NCI-H1417 treated with DMSO at 0.1 percent for 48 hours (cell line): ENCODE measurements around the gene THUMPD2.
"Not testable (repeated sequence)": the region's sequence is repeated elsewhere in the genome, so short reads cannot be mapped to it uniquely, and the experiment has no call there.

Source experiments
- DNase-seq: peaks from one replicate; lab custom pipeline; 2025; lab: John Stamatoyannopoulos, UW

THUMPD2 gene

DNA sequence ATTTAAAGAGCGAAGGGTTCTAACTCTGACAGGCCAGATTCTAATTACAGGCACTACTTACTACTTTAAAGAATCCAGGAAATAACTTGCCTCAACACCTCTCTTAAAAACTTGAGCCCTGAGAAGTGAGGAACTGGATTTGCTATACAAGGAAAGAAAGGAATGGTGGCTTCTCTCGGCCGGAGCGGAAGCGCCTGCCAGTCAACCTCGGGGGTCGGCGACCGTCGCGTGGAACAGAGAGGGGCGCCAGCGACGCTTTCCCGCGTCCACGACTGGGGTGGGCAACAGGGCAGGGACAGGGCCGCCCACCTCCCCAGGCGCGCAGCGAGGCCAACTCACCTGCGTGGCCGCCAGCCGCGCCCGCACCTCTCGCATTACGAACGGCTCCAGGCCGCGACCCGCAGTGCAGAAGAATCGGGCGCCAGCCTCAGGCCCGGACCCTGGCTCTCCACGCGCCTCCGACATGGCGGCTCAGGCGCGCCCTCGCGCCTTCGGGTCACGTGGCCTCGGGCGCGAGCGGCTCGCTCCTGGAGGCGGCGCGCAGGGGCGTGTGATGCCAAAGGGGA, at the start of gene THUMPD2:
Gene THUMPD2 (minus strand): TSS at position 484 of the 566 bp plus-strand sequence. CDS start 19 bp downstream, at position 465.
- peak; percentile 13 for DNase-seq

DNA sequence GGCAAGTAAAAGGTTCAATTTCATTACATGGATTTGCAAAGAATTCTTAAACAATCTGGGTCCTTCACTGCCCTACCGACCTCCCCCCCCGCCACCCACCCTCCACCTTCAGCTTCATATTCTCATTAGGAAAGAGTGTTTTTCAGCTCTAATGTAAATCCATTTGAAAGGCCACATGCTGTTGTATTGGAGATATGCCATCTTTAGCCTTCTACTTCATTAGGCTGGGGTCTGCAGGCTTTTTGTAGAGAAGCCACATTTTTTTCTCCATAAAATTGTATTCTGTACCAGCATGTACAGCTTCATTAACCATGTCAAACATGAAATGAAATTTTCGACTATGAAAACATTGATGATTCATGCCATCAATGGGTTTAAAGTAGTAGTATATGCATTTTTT, 42.8 kb upstream of the THUMPD2 start:
- DNase-seq: no peak

GRCh38 chr2:39816845-39817244, 37.8 kb upstream of the THUMPD2 start:
- no peak for DNase-seq

DNA sequence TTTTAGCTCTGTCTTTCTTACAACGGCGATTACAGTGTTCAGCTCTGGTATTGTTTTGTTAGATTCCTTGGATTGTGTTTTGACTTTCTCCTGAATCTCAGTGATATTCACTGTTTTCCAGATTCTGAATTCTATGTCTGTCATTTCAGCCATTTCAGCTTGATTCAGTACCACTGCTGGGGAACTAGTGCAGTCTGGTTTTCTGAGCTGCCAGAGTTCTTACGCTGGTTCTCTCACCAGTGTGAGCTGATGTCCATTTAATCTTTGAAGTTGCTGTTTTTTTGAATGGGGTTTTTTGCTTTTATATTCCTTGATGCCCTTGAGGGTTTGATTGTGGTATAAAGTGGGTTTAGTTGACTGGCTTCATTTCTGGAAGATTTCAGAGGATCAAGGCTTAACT, 37.4 kb upstream of the THUMPD2 start:
- no peak for DNase-seq

DNA sequence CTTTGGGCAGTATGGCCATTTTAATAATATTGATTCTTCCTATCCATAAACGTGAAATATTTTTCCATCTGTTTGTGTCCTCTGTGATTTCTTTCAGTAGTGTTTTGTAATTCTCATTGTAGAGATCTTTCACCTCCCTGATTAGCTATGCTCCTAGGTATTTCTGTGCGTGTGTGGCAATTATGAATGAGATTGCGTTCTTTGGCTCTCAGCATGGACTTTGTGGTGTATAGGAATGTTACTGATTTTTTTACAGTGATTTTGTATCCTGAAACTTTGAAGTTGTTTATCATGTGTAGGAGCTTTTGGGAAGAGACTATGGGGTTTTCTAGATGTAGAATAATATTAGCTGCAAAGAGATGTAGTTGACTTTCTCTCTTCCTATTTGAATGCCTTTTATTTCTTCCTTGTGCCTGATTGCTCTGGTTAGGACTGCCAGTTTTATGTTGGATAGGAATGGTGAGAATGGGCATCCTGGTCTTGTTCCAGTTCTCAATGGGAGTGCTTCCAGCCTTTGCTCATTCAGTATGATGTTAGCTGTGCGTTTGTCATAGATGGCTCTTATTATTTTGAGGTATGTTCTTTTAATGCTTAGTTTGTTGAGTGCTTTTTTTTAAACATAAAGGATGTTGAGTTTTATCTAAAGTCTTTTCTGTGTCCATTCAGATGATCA, 27.0 kb upstream of the THUMPD2 start:
- DNase-seq: no peak

DNA sequence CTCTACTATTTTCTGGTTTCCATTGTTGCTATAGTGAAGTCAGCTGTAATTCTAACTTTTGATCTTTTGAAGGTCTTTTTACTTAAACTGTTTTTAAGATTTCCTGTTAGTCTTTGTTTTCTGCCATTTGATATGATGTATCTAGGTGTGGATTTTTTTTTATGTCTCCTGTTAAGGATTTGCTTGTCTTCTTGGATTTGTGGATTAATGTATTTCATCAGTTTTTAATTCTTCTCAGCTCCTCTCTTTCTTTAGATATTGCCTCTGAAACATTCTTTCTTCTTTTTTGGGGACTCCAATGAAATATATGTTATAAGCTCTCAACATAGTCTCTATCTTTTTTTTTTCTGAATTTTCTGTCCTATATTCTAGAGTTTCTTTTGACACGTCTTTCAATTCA, 24.8 kb upstream of the THUMPD2 start:
- DNase-seq: no peak

GRCh38 chr2:39800752-39801151, 21.7 kb upstream of the THUMPD2 start:
- DNase-seq: no peak

- DNase-seq: no peak
These were observed 17.1 kb upstream of the THUMPD2 start for GRCh38 chr2:39796134-39796533.

GRCh38 chr2:39790216-39790818, 11.3 kb upstream of the THUMPD2 start:
- not testable (repeated sequence) for DNase-seq

DNA sequence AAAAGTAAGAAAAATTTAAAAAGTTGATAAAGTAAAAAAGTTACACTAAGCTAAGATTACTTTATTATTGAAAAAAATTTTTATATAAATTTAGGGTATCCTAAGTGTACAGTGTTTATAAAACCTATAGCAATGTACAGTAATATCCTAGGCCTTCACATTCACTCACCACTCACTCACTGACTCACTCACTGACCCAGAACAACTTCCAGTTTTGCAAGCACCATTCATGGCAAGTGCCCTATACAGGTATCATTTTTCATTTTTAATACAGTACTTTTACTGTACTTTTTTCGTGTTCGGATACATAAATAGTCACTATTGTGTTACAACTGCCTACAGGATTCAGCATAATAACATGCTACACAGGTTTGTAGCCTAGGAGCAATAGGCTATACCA, 8.9 kb upstream of the THUMPD2 start:
- DNase-seq: no peak

DNA sequence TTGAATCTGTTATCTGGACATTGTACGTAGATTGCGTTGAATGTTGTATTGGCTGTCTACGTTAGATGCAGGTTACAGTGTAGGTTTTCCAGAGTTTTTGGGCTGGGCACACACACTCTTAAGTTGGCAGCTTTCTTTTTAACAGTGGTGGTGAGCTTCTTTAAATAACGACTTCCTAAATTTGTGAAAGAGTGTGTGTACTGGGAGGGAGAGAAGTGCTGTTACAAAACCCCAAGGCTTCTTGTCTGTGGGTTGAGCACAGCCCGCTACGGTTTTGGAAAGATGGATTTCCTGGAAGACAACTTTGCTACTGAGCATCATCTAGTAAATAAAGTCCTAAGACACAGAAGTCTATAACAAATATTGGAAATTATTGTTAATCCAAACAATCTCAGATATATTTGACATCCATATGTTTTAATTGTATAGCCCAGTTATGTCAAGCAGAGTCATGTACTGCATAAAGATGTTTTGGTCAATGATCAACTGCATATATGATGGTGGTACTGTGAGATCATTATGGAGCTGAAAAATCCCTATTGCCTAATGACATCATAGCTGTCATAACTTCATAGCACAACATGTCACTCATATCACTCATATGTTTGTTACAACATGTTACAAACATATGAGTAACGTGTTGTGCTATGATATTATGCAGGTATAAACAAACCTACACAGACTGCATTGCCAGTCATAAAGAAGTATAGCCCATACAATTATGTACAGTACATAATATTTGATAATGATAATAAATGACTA, 7.9 kb upstream of the THUMPD2 start:
- DNase-seq: no peak

- DNase-seq: no peak
These were observed 3.5 kb upstream of the THUMPD2 start for GRCh38 chr2:39782591-39782990.

GRCh38 chr2:39781697-39782096, 2.6 kb upstream of the THUMPD2 start:
- DNase-seq: no peak

GRCh38 chr2:39780825-39781600, 2.0 kb upstream of the THUMPD2 start:
- DNase-seq: no peak

DNA sequence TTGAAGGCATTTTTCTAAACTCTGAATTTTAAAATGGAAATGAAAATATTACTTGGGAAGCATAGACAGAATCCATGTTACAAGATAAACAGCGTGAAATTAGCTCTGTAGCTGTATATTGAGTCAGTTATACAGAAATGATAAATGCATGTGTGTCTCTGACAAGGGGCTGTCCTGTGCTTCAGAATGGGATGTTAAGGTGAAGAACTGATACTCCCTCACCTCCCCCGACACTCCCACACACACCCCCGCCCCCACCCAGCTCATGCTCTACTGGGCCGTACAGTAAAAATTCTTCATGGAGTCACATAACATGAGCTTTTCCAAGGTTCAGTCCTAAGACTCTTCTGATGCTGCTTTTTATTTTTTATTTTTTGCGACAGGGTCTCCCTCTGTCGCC, 869 bp upstream of the THUMPD2 start:
- DNase-seq: no peak

GRCh38 chr2:39779341-39779851, 338 bp upstream of the THUMPD2 start:
- DNase-seq: no peak

DNA sequence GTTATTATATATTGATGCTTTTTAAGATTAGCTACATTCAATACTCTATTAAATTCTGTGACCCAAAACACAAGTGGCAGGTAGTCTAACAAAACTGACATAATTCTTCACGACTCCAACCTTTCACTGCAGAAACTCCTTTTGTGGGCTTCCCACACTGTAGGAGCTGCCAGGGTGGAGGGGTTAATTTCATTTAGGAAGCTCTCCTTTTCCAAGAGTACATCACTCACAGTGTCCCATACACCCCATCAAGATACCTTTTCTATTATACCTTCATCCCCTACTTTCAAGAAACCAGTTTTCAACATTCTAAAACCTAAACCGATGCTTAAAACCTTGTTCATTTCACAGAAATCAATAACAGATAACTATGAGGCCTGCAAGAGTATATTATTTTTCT, 825 bp downstream of the THUMPD2 start:
- no peak for DNase-seq

DNA sequence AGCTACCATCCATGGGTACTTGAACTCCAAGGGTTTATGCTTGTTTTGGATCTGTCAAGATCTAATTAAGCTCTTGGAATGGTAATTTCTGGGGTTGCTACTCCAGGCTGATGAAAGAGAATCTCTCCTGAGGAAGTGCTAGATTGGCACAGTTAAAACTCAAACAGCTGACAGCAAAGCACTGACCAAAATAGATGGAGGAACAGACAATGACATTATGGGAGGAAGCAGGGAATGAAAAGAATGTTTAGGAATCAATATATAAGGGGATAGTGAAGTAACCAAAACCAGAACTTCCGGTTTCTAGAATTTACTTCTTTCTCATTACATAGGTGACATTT, 6.3 kb downstream of the THUMPD2 start:
- no peak for DNase-seq

- no peak for DNase-seq
These were observed 6.8 kb downstream of the THUMPD2 start for GRCh38 chr2:39772086-39772811.

DNA sequence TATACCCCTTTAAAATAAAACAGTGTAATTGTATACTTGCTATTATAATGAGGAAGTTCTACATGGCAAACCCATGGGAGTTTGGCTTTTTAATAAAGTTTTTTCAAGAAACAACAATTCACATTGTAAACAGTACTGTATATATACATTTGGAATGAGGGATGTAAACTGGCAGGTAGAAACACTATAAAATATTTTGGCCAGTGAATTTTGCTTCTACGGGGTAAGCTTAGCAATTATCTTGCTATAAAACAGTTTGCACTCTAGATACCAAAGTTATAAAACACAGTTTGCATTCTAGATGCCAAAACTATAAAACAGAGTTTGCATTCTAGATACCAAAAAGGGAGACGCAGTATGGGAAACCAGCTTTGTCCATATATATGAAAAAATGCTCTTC, 16.6 kb downstream of the THUMPD2 start:
- no peak for DNase-seq

DNA sequence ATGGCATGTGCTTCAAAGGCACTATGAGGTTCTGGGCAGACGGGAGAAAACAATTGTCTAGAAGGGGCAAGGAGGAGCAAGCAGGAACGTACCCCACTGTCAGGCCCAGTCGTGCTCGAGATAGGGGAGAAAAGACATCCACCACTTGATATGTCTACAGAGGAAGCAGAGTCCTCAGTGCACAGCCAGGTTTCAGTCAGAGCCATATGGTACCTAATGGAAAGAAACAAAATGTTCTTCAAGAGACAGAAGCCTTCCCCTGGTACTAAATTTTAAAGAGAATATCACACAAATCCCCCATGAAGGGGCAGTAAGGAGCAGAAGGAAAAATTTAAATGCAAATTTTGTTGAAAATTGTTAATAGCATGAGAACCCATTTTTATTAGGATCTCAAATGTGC, 21.9 kb downstream of the THUMPD2 start:
- DNase-seq: no peak
